Mucosa of descending colon (tissue), 3 donors: ENCODE results near the gene MPRIP. TPM values are rescaled to one million over a fixed set of nuclear protein-coding genes. Genes with fewer than 3 reads are reported as not detected.
"Not testable (repeated sequence)": the region's sequence is repeated elsewhere in the genome, so short reads cannot be mapped to it uniquely, and the experiment has no call there.

Source experiments
- ATAC-seq: fragments of 200-7000 bp; cut with Tn5 transposase; one replicate; pipeline ENCODE4 v1.9.1; 2020; ENCODE audit warnings: mild to moderate bottlenecking, moderate library complexity
- DNase-seq, 3 donors: peaks; one replicate each; pipeline ENCODE4 v3.0.0-alpha.2; 2020
- H3K36me3 ChIP-seq: fragments of 200-600 bp; one replicate; pipeline ENCODE4 v1.8.0; 2021; ENCODE audit warnings: low read depth, mild to moderate bottlenecking
- H3K4me1 ChIP-seq: fragments of 200-600 bp; one replicate; pipeline ENCODE4 v1.8.0; 2021; ENCODE audit warnings: low read depth, mild to moderate bottlenecking
- H3K4me3 ChIP-seq: fragments of 200-600 bp; one replicate; pipeline ENCODE4 v1.8.0; 2021; ENCODE audit warnings: mild to moderate bottlenecking
- H3K9me3 ChIP-seq: fragments of 200-600 bp; one replicate; pipeline ENCODE4 v1.8.0; 2021; ENCODE audit warnings: mild to moderate bottlenecking
- intact Hi-C, 2 donors: fragments of 100-400 bp; cut with DNase I in 1 of 2; cut with micrococcal nuclease in 1 of 2; formaldehyde crosslinking; loops; one replicate each; pipeline versions ENCODE4 v1.11.0 to v1.11.1; 2022; cut with DNase I, micrococcal nuclease
- total RNA-seq, 3 donors: library from RNA; stranded (reverse); fragmentation: NEBNext Ultra II Directional in 2 of 3; extraction: Animal tissue kit (Norgen Biotek cat#: 25700) in 2 of 3; gene quantifications; one replicate each; pipeline versions ENCODE4 v1.2.1 to v1.2.4, GENCODE V29; 2021 to 2023
- TF ChIP-seq, protein P1 (sequence below): fragments of 200-600 bp; IDR thresholded peaks from one replicate; pipeline ENCODE4 v1.8.0; 2022; ENCODE audit warnings: antibody characterized with exemption, mild to moderate bottlenecking
- donor health status: DM: no; HTN: no; CAD: no; lungs with moderate emphysema.
- donor health status: DM: no; HTN: no; CAD: no.
- donor health status: DM: no; HTN: yes; CAD: no.

Gene MPRIP
- total RNA-seq, 3 donors from 2014 or later, result 150 to 249 (median 231) TPM

DNA sequence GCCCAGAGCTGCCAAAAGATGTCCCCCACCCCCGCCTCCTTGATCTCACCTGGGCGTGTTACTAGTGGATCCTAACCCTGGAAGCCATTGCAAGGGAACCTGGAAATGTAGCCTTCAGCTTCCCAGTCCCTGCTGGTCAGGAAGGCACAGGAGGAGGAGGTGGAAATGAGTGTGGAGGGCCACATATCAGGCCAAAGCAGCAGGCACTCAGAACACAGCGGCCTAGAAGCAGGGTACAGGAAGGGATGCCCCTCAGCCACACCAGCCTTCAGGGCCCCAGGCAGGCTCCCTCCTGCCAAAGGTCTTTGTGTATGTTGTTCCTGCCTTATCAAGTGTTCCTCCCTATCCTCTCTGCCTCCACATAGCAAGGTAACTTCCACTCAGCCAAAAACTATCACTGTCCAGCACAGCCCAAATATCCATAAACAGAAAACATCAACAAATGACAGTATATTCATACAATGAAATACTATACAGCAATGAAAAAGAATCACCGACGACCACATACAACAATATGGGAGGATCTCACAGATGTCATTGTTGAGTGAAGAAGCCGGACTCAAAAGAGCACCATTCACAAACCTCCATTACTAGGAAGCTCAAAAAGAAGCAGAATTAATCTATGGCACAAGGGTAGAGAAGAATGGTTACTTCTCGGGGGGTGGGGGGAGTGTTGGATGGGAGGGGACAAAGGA is 42.2 kb upstream of the MPRIP start:
- no peak for ATAC-seq
- TF ChIP-seq, protein P1, sequence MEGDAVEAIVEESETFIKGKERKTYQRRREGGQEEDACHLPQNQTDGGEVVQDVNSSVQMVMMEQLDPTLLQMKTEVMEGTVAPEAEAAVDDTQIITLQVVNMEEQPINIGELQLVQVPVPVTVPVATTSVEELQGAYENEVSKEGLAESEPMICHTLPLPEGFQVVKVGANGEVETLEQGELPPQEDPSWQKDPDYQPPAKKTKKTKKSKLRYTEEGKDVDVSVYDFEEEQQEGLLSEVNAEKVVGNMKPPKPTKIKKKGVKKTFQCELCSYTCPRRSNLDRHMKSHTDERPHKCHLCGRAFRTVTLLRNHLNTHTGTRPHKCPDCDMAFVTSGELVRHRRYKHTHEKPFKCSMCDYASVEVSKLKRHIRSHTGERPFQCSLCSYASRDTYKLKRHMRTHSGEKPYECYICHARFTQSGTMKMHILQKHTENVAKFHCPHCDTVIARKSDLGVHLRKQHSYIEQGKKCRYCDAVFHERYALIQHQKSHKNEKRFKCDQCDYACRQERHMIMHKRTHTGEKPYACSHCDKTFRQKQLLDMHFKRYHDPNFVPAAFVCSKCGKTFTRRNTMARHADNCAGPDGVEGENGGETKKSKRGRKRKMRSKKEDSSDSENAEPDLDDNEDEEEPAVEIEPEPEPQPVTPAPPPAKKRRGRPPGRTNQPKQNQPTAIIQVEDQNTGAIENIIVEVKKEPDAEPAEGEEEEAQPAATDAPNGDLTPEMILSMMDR, result no peak
- DNase-seq, result no peak
- intact Hi-C loops, result loop anchor here in 1 of 2 donors (10.0 kb wide), 1 partner anchor 145 kb away; no protein-coding TSS in a partner anchor
- Histone ChIP-seq H3K36me3 (no peaks in the 10 kb centered on the region), H3K9me3 (no peaks in the 10 kb centered on the region), H3K4me1 (peaks cover 6% of the 10 kb centered on the region), H3K4me3 (no peak overlapping the region)

DNA sequence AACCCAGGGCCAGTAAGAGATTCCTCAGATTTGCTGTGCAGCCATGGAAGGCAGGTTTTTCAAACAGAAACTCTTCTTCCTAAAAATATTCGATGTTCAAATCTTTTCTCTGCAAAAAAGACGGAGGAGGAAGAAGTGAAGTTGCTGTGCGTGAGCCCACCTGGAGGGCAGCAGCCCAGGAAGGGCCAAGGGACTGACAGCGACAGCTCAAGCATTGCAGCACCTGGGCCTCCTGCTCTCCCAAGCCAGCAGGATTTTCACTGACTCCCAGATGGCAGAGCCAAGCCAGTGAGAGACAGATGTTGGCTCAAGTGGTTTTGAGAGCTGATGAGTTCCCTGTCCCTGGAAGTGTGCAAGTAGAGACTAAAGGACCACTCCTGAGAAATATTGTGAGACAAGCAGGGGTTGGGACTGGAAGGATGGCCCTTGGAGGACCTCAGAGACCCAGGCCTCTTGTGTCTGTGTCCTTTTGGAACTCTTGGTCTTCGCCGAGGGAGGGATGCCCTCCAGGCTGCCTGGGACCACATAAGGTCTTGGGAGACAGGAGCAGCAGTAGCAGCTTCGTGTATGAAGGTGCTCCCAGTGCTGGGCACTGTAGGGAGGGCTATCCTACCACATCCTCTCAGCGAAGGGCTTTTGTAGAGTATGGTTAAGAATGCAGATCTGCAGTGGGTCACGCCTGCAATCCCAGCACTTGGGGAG is 41.0 kb upstream of the MPRIP start:
- ATAC-seq (no peak), DNase-seq (peak in 2 of 3 donors; percentile 11 to 20)
- Histone ChIP-seq H3K4me1 (peaks cover 6% of the 10 kb centered on the region), H3K9me3 (no peaks in the 10 kb centered on the region), H3K4me3 (no peak overlapping the region), H3K36me3 (no peaks in the 10 kb centered on the region)
- TF ChIP-seq, protein P1, result no peak
- intact Hi-C loops, result loop anchor here in 1 of 2 donors (10.0 kb wide), 1 partner anchor 144 kb away; no protein-coding TSS in a partner anchor

DNA sequence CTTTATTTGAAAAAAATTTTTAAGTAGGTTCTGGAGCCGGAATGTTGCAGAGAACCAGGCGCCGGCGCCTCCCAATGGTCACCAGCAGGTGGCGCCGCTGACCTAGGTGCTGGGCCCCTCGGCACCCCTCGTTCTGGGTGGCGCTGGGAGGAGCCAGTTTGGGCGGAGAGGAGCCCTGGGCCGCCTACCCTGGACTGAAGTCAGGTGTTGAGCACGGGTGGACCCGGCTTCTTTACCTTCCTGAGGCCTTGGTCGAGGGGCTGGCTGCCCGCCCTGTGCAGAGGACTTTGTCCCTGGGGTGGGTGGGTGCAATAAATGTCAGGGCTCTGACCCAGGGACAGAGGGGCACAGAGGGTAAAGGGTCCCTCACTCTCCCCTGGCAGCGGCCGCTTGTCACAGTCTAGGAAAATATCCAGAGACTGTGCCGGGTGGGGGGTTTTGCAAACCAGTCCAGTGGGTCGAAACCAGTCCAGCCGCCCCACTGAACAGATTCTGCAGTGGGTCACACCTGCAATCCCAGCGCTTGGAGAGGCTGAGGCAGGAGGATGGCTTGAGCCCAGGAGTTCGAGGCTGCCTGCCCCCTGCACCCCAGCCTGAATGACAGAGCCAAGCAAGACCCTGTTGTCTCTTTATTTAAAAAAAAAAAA is 40.3 kb upstream of the MPRIP start:
- intact Hi-C loops, result loop anchor here in 1 of 2 donors (10.0 kb wide), 1 partner anchor 143 kb away; no protein-coding TSS in a partner anchor
- Histone ChIP-seq H3K4me3 (no peak overlapping the region), H3K36me3 (no peaks in the 10 kb centered on the region), H3K4me1 (peaks cover 6% of the 10 kb centered on the region), H3K9me3 (no peaks in the 10 kb centered on the region)
- TF ChIP-seq, protein P1, result peak; percentile 94
- ATAC-seq (peak; percentile 95), DNase-seq (peak; percentile 81 to 86 (median 86))

DNA sequence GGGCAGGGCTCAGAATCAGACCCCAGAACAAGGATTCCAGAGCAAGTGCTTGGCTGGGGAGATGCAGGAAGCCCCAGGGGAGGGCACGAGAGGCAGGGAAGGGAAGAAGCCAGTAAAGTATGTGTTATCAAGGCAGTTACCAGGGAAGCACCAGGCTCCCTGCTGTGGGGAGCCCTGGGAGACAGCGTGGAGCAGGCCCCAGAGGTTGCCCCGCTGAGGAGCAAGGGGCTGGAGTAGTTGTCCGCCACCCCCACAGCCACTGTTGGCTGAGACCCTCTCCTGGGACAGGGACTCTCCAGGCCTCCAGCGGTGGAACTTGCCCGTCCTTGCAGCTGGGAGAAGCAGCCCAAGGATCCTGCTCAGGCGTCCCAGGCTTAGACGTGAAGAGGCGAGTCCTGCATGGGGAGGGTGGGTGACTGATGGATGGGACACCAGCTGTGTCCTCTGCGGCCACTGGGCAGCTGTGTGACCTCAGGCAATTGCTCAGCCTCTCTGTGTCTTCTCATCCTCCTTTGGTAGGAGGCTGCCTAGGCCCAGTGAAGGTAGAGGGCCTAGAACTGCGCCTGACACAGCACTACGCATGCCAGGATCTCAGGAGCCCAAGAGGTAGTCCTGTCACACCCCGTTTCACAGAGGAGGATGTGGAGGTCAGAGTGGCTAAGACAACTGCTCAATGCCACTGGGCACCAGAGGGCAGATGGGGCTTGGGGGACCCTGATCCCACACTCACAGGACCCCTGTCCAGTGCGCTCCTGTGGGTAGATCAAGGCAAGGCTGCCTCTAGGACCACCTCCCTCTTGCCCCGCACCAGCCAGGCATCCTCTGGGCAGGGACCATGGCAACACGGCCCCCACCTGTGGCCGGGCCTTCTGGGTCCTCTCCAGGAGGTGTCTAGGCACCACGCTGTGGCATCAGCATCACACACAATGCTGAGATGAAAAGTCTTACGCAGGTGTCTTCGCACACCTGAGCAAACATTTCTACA is 39.2 kb upstream of the MPRIP start:
- intact Hi-C loops, result loop anchor here in 1 of 2 donors (10.0 kb wide), 1 partner anchor 142 kb away; no protein-coding TSS in a partner anchor
- not testable (repeated sequence) for ATAC-seq, H3K4me1 ChIP-seq, H3K4me3 ChIP-seq, H3K36me3 ChIP-seq, H3K9me3 ChIP-seq
- DNase-seq, result peak in 1 of 3 donors; percentile 15

DNA sequence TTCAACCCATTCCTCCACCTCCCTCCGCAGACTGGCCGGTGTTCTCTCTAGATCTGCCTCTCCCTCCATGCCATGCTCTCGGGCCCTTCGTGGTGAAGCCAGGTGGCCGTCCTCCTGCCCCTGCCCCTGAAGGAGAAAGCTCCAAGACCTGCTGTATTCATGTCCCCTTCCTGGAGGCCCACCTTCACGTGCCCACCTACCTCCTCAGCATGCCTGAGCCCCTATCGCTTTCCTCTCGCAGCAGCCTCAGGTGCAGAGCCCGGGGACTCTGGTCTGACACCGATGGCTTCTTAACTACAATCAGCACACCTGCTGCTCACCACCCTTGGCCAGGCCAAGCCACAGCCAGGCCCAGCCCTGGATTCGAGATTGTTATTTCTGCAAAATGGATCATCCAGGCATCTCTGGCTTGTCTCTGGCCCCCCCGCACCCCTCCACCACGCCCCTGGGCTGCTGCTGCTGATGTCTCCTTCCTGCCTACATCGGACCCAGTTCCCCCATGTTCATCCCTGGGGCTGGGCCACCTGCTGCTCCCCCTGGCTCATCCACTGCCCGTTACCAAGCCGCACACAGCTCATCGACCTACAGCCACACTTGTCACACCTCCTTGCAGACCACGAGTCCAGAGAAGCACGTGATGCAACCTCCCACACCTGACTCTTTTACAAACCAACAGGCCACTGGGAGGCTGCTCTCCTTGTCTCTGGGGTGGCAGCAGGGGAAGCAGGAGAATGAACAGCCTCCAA is 37.8 kb upstream of the MPRIP start:
- peak in 2 of 3 donors; percentile 21 to 44 for DNase-seq
- ATAC-seq, result no peak
- Histone ChIP-seq H3K4me1 (peaks cover 6% of the 10 kb centered on the region), H3K9me3 (no peaks in the 10 kb centered on the region), H3K4me3 (no peak overlapping the region), H3K36me3 (no peaks in the 10 kb centered on the region)
- TF ChIP-seq, protein P1, result no peak
- intact Hi-C loops, result loop anchor here in 1 of 2 donors (10.0 kb wide), 1 partner anchor 140 kb away; no protein-coding TSS in a partner anchor

DNA sequence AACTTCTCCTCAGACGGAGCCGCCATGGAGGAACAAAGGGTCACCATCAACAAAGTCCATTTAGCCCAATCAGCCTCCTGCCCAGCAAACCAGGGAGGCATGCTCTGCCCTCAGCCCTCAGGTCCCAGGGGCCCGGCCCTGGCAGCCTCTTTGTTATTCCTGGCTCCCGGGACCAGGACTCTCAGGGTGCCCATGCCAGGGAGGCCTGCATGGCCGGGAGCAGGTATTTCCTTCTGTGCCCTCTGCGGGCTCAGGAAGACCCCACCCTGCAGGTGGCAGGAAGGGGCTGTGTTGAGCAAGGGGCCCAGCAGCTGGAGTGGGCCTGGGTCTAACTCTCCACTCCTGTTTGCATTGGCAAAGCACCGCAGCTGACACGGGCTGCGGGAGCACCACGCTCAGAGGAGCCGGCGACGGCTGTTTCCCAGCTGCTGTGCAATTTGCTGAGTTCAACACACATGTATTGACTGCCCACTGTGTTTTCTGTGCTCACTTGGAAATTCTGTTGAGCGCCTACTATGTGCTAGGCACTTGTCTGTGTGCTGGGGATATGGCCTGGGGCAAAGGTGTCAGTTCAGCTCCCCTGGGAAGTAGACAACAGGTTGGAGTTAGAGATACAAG is 37.2 kb upstream of the MPRIP start:
- not testable (repeated sequence) for H3K9me3 ChIP-seq, H3K4me1 ChIP-seq, ATAC-seq, H3K4me3 ChIP-seq, H3K36me3 ChIP-seq
- peak in 2 of 3 donors; percentile 6 to 26 for DNase-seq
- intact Hi-C loops, result loop anchor here in 1 of 2 donors (10.0 kb wide), 1 partner anchor 140 kb away; no protein-coding TSS in a partner anchor

DNA sequence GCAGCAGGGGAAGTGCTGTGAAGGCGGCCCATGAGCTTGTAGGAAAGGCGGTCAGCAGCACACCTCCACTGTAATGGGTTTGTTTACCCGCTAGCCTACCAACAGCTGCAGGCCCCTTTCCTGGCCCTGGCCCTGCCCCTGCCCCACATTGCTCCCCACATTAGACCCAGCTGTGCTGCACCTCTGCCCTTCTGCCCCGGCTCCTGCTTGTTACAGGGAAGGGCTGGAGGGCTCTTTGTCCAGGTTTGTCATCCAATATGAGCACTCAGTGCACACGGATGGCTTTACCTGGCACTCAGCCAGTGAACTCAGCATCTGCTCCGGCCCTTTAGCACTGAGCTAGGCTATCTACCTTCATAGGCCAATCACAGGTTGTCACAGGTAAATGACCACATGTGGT is 34.4 kb upstream of the MPRIP start:
- intact Hi-C loops, result loop anchor here in 1 of 2 donors (10.0 kb wide), 1 partner anchor 137 kb away; no protein-coding TSS in a partner anchor
- not testable (repeated sequence) for H3K4me3 ChIP-seq, H3K4me1 ChIP-seq, ATAC-seq, H3K9me3 ChIP-seq, H3K36me3 ChIP-seq
- peak in 2 of 3 donors; percentile 11 to 25 for DNase-seq
